B cell (primary cell): ENCODE measurements around the gene EFNA3. TPM values are rescaled to one million over a fixed set of nuclear protein-coding genes. Genes with fewer than 3 reads are reported as not detected.

ENCODE experiments used
- ATAC-seq: fragments of 200-7000 bp; cut with Tn5 transposase; one replicate; pipeline ENCODE4 v1.10.0; 2021; ENCODE audit warnings: low read depth, mild to moderate bottlenecking, moderate number of reproducible peaks, moderate library complexity
- CTCF ChIA-PET: fragments of 350-600 bp; sonication (Branson Sonifier 250); formaldehyde crosslinking; loops from one replicate; lab custom pipeline; 2021; ENCODE audit warnings: antibody characterized with exemption, inconsistent platforms; lab: Charles Lee
- POLR2A ChIA-PET: fragments of 350-600 bp; sonication (Branson Sonifier 250); formaldehyde crosslinking; loops from one replicate; lab custom pipeline; 2021; ENCODE audit warnings: antibody characterized with exemption; lab: Charles Lee
- DNase-seq: peaks from one replicate; pipeline ENCODE4 v3.0.0; 2013
- H2AFZ ChIP-seq: 2 replicates; pipeline ENCODE4 v1.6.1; 2012; ENCODE audit warnings: mild to moderate bottlenecking, low read depth, low read length; ENCODE audit not compliant: insufficient read depth, poor library complexity, severe bottlenecking
- H3K27ac ChIP-seq, 2 donors: 1 replicate in 1 of 2; 2 replicates in 1 of 2; pipeline ENCODE4 v1.5.1; 2012 to 2013; ENCODE audit warnings: low read length in 2 of 2, mild to moderate bottlenecking in 2 of 2, moderate library complexity in 1 of 2
- H3K27me3 ChIP-seq, 4 experiments: fragments of 200-600 bp in 1 of 4; sonication (generic) in 1 of 4; replicated peaks in 1 of 4; 1 replicate in 2 of 4; 2 replicates in 2 of 4; pipeline versions ENCODE4 v1.6.1 to v1.7.0; 2013 to 2016; ENCODE audit warnings: low read length in 3 of 4, mild to moderate bottlenecking in 2 of 4, mixed read lengths in 1 of 4, moderate library complexity in 1 of 4; ENCODE audit not compliant: insufficient read depth in 4 of 4, control insufficient read depth in 3 of 4; ENCODE audit errors: control extremely low read depth in 1 of 4
- H3K36me3 ChIP-seq, 2 experiments: replicated peaks in 1 of 2; 1 replicate in 1 of 2; 2 replicates in 1 of 2; pipeline versions ENCODE4 v1.6.1 to v1.7.1; 2013; ENCODE audit warnings: low read length in 1 of 2; ENCODE audit not compliant: insufficient read depth in 2 of 2, control insufficient read depth in 1 of 2; ENCODE audit errors: control extremely low read depth in 1 of 2, extremely low read depth in 1 of 2
- H3K4me1 ChIP-seq, 2 donors: fragments of 200-600 bp in 1 of 2; sonication (generic) in 1 of 2; 1 replicate in 1 of 2; 2 replicates in 1 of 2; pipeline versions ENCODE4 v1.5.1 to v1.6.1; 2013 to 2017; ENCODE audit warnings: low read length in 2 of 2; ENCODE audit not compliant: control insufficient read depth in 2 of 2, insufficient read depth in 2 of 2
- H3K4me2 ChIP-seq: replicated peaks from 2 replicates; pipeline ENCODE3; 2012; ENCODE audit warnings: mild to moderate bottlenecking, low read depth, low read length; ENCODE audit not compliant: poor library complexity, severe bottlenecking
- H3K4me3 ChIP-seq, 5 experiments: fragments of 200-600 bp in 1 of 5; sonication (generic) in 1 of 5; 1 replicate in 3 of 5; 2 replicates in 2 of 5; pipeline versions ENCODE4 v1.5.1 to v1.7.0; 2011 to 2016; ENCODE audit warnings: low read length in 4 of 5, mild to moderate bottlenecking in 4 of 5, low read depth in 2 of 5, control low read depth in 1 of 5, moderate library complexity in 1 of 5; ENCODE audit not compliant: insufficient read depth in 1 of 5; ENCODE audit errors: control extremely low read depth in 1 of 5, extremely low read depth in 1 of 5
- H3K79me2 ChIP-seq: fragments of 200-600 bp; sonication (generic); one replicate; pipeline ENCODE4 v1.6.0; 2016; ENCODE audit warnings: low read length; ENCODE audit not compliant: control insufficient read depth, insufficient read depth
- H3K9ac ChIP-seq: fragments of 200-600 bp; sonication (generic); 2 replicates; pipeline ENCODE4 v1.6.1; 2017; ENCODE audit warnings: mild to moderate bottlenecking, low read length, moderate library complexity
- H3K9me3 ChIP-seq, 3 donors: one replicate each; pipeline versions ENCODE4 v1.6.1 to v1.7.1; 2013; ENCODE audit warnings: low read length in 2 of 3; ENCODE audit not compliant: control insufficient read depth in 2 of 3, insufficient read depth in 1 of 3; ENCODE audit errors: control extremely low read depth in 1 of 3
- H4K20me1 ChIP-seq: 2 replicates; pipeline ENCODE4 v1.6.0; 2012; ENCODE audit warnings: mild to moderate bottlenecking, low read length; ENCODE audit not compliant: insufficient read depth, control insufficient read depth, poor library complexity, severe bottlenecking
- H3K27ac Mint-ChIP-seq: one replicate; pipeline ENCODE4 v1.8.0; 2021; ENCODE audit warnings: mixed read lengths
- H3K27me3 Mint-ChIP-seq: one replicate; pipeline ENCODE4 v1.8.0; 2021; ENCODE audit warnings: mixed read lengths
- H3K4me1 Mint-ChIP-seq: one replicate; pipeline ENCODE4 v1.8.0; 2021; ENCODE audit warnings: mixed read lengths
- H3K4me3 Mint-ChIP-seq: one replicate; pipeline ENCODE4 v1.8.0; 2021; ENCODE audit warnings: mixed read lengths
- H3K9me3 Mint-ChIP-seq: one replicate; pipeline ENCODE4 v1.8.0; 2022; ENCODE audit warnings: mixed read lengths; ENCODE audit not compliant: insufficient read depth
- CTCF ChIP-seq: fragments of 200-600 bp; IDR thresholded peaks from one replicate; pipeline ENCODE4 v1.8.0; 2022; ENCODE audit warnings: antibody characterized with exemption, mild to moderate bottlenecking
- EZH2 ChIP-seq: IDR thresholded peaks from 2 replicates; pipeline ENCODE4 v1.6.1; 2012; ENCODE audit warnings: borderline replicate concordance, low read depth, mild to moderate bottlenecking, moderate library complexity, low read length; ENCODE audit not compliant: insufficient read depth, poor library complexity, severe bottlenecking
- WGBS: methylation state at CpG from one replicate; pipeline ENCODE4 v1.1.5; 2013; ENCODE audit warnings: missing lambda C conversion rate; ENCODE audit not compliant: insufficient coverage; 5-methylcytosine and 5-hydroxymethylcytosine counted together
- intact Hi-C: fragments of 100-400 bp; cut with micrococcal nuclease; formaldehyde crosslinking; loops from one replicate; pipeline ENCODE4 v1.10.0; 2022
- polyA plus RNA-seq: library from polyadenylated mRNA; depleted of rRNA; stranded (reverse); fragments of >200 nt; gene quantifications from 2 replicates; pipeline ENCODE4 v1.2.3, GENCODE V29; 2012
- total RNA-seq, 2 donors: library from RNA; stranded (reverse); fragments of 120-200 nt in 1 of 2; gene quantifications; 1 replicate in 1 of 2; 2 replicates in 1 of 2; pipeline versions ENCODE4 v1.2.3 to v1.2.4, GENCODE V29; 2013 to 2022

EFNA3 gene
- total and polyA plus RNA-seq, 2 donors (not counting 1 experiment from before 2014, with no cell fraction given) = 1.6 to 3.2 TPM

GRCh38 chr1:155039308-155039669, 39.3 kb upstream of the EFNA3 start:
- Histone ChIP-seq H3K9ac (no peak overlapping the region), H4K20me1 (no peaks in the 10 kb centered on the region), H3K36me3 (no peaks in the 10 kb centered on the region), H3K79me2 (no peaks in the 10 kb centered on the region), H3K27me3 (peaks cover 0 to 17% (median 0%) of the 10 kb centered on the region in 4 experiments), H3K27ac (no peak overlapping the region), H3K4me2 (no peak overlapping the region), H3K9me3 (no peaks in the 10 kb centered on the region), H3K4me3 (no peak overlapping the region), H3K4me1 (no peaks in the 10 kb centered on the region), H2AFZ (no peak overlapping the region)
- no peak overlapping the region for H3K27ac Mint-ChIP-seq
- 50% methylated on average over 2 of the region's 4 CpGs for WGBS
- ATAC-seq = no peak
- intact Hi-C loops = no loop called here
- peaks cover 14% of the 10 kb centered on the region for H3K27me3 Mint-ChIP-seq
- ChIA-PET CTCF (interaction anchor here (0.9 to 1.3 kb wide), 4 partner anchors 22 to 480 kb away, joined by 3 to 4 read pairs (median 3); no protein-coding TSS in a partner anchor), POLR2A (interaction anchor here (0.7 kb wide), 1 partner anchor 56 kb away, joined by 6 read pairs; the partner anchor contains the start of gene FLAD1)
- DNase-seq = no peak
- no peaks in the 10 kb centered on the region for H3K4me1 Mint-ChIP-seq
- no peaks in the 10 kb centered on the region for H3K9me3 Mint-ChIP-seq
- H3K4me3 Mint-ChIP-seq = no peak overlapping the region
- TF ChIP-seq EZH2 = no peak
- TF ChIP-seq CTCF = no peak

GRCh38 chr1:155040358-155041093, 38.1 kb upstream of the EFNA3 start:
- intact Hi-C loops = no loop called here
- Histone ChIP-seq H3K9me3 (no peaks in the 10 kb centered on the region), H3K9ac (no peak overlapping the region), H3K27ac (no peak overlapping the region), H3K4me3 (no peak overlapping the region), H4K20me1 (no peaks in the 10 kb centered on the region), H3K4me1 (no peaks in the 10 kb centered on the region), H3K79me2 (no peaks in the 10 kb centered on the region), H3K36me3 (no peaks in the 10 kb centered on the region), H2AFZ (no peak overlapping the region), H3K27me3 (peaks cover 0 to 17% (median 0%) of the 10 kb centered on the region in 4 experiments), H3K4me2 (no peak overlapping the region)
- ChIA-PET CTCF (interaction anchor here (1.0 to 16.6 kb wide), 7 partner anchors 10 to 104 kb away, joined by 3 to 370 read pairs (median 6); partner anchors contain the start of genes ADAM15, EFNA4, PBXIP1 and PMVK), POLR2A (no interaction called here)
- H3K4me1 Mint-ChIP-seq = peaks cover 7% of the 10 kb centered on the region
- no peak for TF ChIP-seq EZH2
- TF ChIP-seq CTCF = no peak
- no peak overlapping the region for H3K4me3 Mint-ChIP-seq
- no peak for ATAC-seq
- WGBS = 95% methylated on average over 13 of the region's 14 CpGs
- no peaks in the 10 kb centered on the region for H3K9me3 Mint-ChIP-seq
- no peak for DNase-seq
- no peak overlapping the region for H3K27ac Mint-ChIP-seq
- peaks cover 14% of the 10 kb centered on the region for H3K27me3 Mint-ChIP-seq
